GM12878 (cell line): ENCODE measurements around the gene SNAP23. TPM values are rescaled to one million over a fixed set of nuclear protein-coding genes. Genes with fewer than 3 reads are reported as not detected.

Experiments used
- ATF3 ChIP-seq: IDR thresholded peaks from 2 replicates; pipeline ENCODE4 v1.6.1; 2011; ENCODE audit warnings: low read depth, mild to moderate bottlenecking, low read length, moderate library complexity, borderline replicate concordance; ENCODE audit errors: extremely low read depth
- BHLHE40 ChIP-seq, 2 experiments: fragments of 450-650 bp in 1 of 2; IDR thresholded peaks; 2 replicates each; pipeline ENCODE4 v1.6.1; 2011 to 2017; ENCODE audit warnings: low read depth in 2 of 2, borderline replicate concordance in 1 of 2, improper control_type of control experiment in 1 of 2, low read length in 1 of 2, mild to moderate bottlenecking in 1 of 2
- E2F8 ChIP-seq: fragments of 450-650 bp; IDR thresholded peaks from 2 replicates; pipeline ENCODE4 v1.6.1; 2018; ENCODE audit warnings: mild to moderate bottlenecking, low read depth, moderate library complexity; ENCODE audit not compliant: partially characterized antibody
- GABPA ChIP-seq: IDR thresholded peaks from 2 replicates; pipeline ENCODE4 v1.6.1; 2014; ENCODE audit warnings: antibody characterized with exemption, low read depth, mild to moderate bottlenecking, inconsistent platforms
- HCFC1 ChIP-seq: fragments of 150-350 bp; IDR thresholded peaks from 2 replicates; pipeline ENCODE4 v1.6.1; 2014; ENCODE audit warnings: low read length
- JUNB ChIP-seq: IDR thresholded peaks from 2 replicates; pipeline ENCODE4 v1.6.1; 2016; ENCODE audit warnings: antibody characterized with exemption, mild to moderate bottlenecking
- MTA2 ChIP-seq: fragments of 450-650 bp; IDR thresholded peaks from 2 replicates; pipeline ENCODE4 v1.6.1; 2016; ENCODE audit warnings: low read depth, mild to moderate bottlenecking, moderate library complexity
- MXI1 ChIP-seq: fragments of 150-350 bp; IDR thresholded peaks from 2 replicates; pipeline ENCODE4 v1.6.1; 2011; ENCODE audit warnings: low read depth, mild to moderate bottlenecking, inconsistent platforms, low read length, improper control_type of control experiment
- NBN ChIP-seq: fragments of 450-650 bp; IDR thresholded peaks from 2 replicates; pipeline ENCODE4 v1.6.1; 2016
- NFIC ChIP-seq: IDR thresholded peaks from 2 replicates; pipeline ENCODE4 v1.6.1; 2012; ENCODE audit warnings: low read depth, mild to moderate bottlenecking, inconsistent platforms, low read length, moderate library complexity
- NFYB ChIP-seq: IDR thresholded peaks from 2 replicates; pipeline ENCODE4 v1.6.1; 2011; ENCODE audit warnings: low read depth, mild to moderate bottlenecking, low read length, improper control_type of control experiment, moderate library complexity; ENCODE audit not compliant: insufficient read depth
- NR2C2 ChIP-seq: IDR thresholded peaks from 2 replicates; pipeline ENCODE4 v1.6.1; 2011; ENCODE audit warnings: borderline replicate concordance, low read depth; ENCODE audit not compliant: control insufficient read depth, insufficient read length
- PAX5 ChIP-seq: IDR thresholded peaks from 2 replicates; pipeline ENCODE4 v1.6.1; 2011; ENCODE audit warnings: low read depth, low read length, borderline replicate concordance
- PKNOX1 ChIP-seq: fragments of 450-650 bp; IDR thresholded peaks from 2 replicates; pipeline ENCODE4 v1.6.1; 2016; ENCODE audit warnings: mild to moderate bottlenecking
- POLR2AphosphoS5 ChIP-seq: IDR thresholded peaks from 2 replicates; pipeline ENCODE4 v1.6.1; 2011; ENCODE audit warnings: mild to moderate bottlenecking, low read length, inconsistent platforms
- RCOR1 ChIP-seq: conservative IDR thresholded peaks from 2 replicates; pipeline ENCODE4 v1.6.1; 2012; ENCODE audit warnings: low read depth, low read length, improper control_type of control experiment
- RFX5 ChIP-seq: IDR thresholded peaks from 2 replicates; pipeline ENCODE4 v1.6.1; 2011; ENCODE audit warnings: low read depth, low read length, improper control_type of control experiment
- RUNX3 ChIP-seq: IDR thresholded peaks from 2 replicates; pipeline ENCODE4 v1.6.1; 2012; ENCODE audit warnings: low read length, inconsistent platforms
- SIN3A ChIP-seq: IDR thresholded peaks from 2 replicates; pipeline ENCODE4 v1.6.1; 2012; ENCODE audit warnings: low read depth, low read length, improper control_type of control experiment
- SKIL ChIP-seq: fragments of 450-650 bp; IDR thresholded peaks from 2 replicates; pipeline ENCODE4 v1.6.1; 2017; ENCODE audit warnings: mild to moderate bottlenecking, low read depth, inconsistent platforms; ENCODE audit not compliant: poor library complexity, severe bottlenecking
- SREBF1 ChIP-seq: IDR thresholded peaks from 2 replicates; pipeline ENCODE4 v1.6.1; 2012; ENCODE audit warnings: mild to moderate bottlenecking, low read length
- SUZ12 ChIP-seq: fragments of 200-600 bp; sonication (generic); IDR thresholded peaks from one replicate; pipeline ENCODE4 v1.6.1; 2018; ENCODE audit warnings: antibody characterized with exemption, mild to moderate bottlenecking; ENCODE audit not compliant: unreplicated experiment
- TAF1 ChIP-seq: IDR thresholded peaks from 2 replicates; pipeline ENCODE4 v1.6.1; 2011; ENCODE audit warnings: mild to moderate bottlenecking, low read depth, low read length, borderline replicate concordance
- ZSCAN29 ChIP-seq: fragments of 450-650 bp; IDR thresholded peaks from 2 replicates; pipeline ENCODE4 v1.6.1; 2017; ENCODE audit warnings: mild to moderate bottlenecking, moderate library complexity
- polyA plus RNA-seq, 11 experiments: library from polyadenylated mRNA; depleted of rRNA in 4 of 11; unstranded in 6 of 11; stranded (reverse) in 5 of 11; fragments of >200 nt; fragmentation: Nextera tagmentation in 4 of 11; fragmentation: Illumina TruSeq in 1 of 11; extraction: Ambion mirVana in 4 of 11; extraction: Trizol in 1 of 11; gene quantifications; 1 replicate in 1 of 11; 2 replicates in 10 of 11; pipeline versions ENCODE4 v1.2.1 to v1.2.3, GENCODE V29; 2011 to 2016; ENCODE audit warnings: inconsistent platforms in 2 of 11, missing spikeins in 2 of 11, low read depth in 1 of 11
- total RNA-seq, 4 experiments: library from RNA; depleted of rRNA in 3 of 4; stranded (reverse); fragments of >200 nt in 3 of 4; fragmentation: Illumina TruSeq in 1 of 4; extraction: Trizol in 1 of 4; gene quantifications; 2 replicates each; pipeline versions ENCODE4 v1.2.1 to v1.2.3, GENCODE V29; 2013 to 2021

The SNAP23 gene
- total and polyA plus RNA-seq, 10 of the 15 experiments (the other 5 are each of a cell fraction or from before 2014, with no cell fraction given): 51.9 to 127 (median 74.6) TPM

- TF ChIP-seq SKIL (peak; percentile 33), E2F8 (no peak), NFIC (no peak), RUNX3 (0 out of 2 replicates have a peak, but pooled peaks have one; percentile 25), SUZ12 (no peak), SREBF1 (no peak), TAF1 (peak; percentile 32; the same call in 1 of the 2 replicates), RCOR1 (no peak), PAX5 (peak; percentile 36; the same call in 1 of the 2 replicates), MTA2 (0 out of 2 replicates have a peak, but pooled peaks have one; percentile 26), MXI1 (peak; percentile 93), PKNOX1 (peak; percentile 64), SIN3A (peak; percentile 89), HCFC1 (peak; percentile 29; the same call in 1 of the 2 replicates), NBN (peak; percentile 51; the same call in 1 of the 2 replicates), JUNB (no peak), NR2C2 (no peak), RFX5 (peak; percentile 55; the same call in 1 of the 2 replicates), GABPA (no peak), BHLHE40 (IDR thresholded peaks at IDR 0.05; ENCODE audit: borderline replicate concordance in 1 of 2, low read depth in 2 of 2, low read length in 1 of 2) (0 out of 4 replicates have a peak, but pooled peaks of 1 of the 2 experiments have one; percentile 21), ATF3 (0 out of 2 replicates have a peak, but pooled peaks have one; percentile 11), ZSCAN29 (0 out of 2 replicates have a peak, but pooled peaks have one; percentile 34), POLR2AphosphoS5 (peak; percentile 75; the same call in 1 of the 2 replicates), NFYB (peak; percentile 95)
Measured at GRCh38 chr15:42495361-42496212, at the start of gene SNAP23 (continued).
